Liver (tissue), 3 donors: Measurements from ENCODE around the gene PDE2A.

Experiments
- CTCF ChIP-seq: fragments of 150-350 bp; IDR thresholded peaks from 2 replicates; pipeline ENCODE4 v1.5.1; 2017; ENCODE audit warnings: improper control_type of control experiment, low read depth, low read length; ENCODE audit not compliant: missing input control
- EGR1 ChIP-seq, 2 donors: IDR thresholded peaks; 2 replicates each; pipeline ENCODE4 v1.6.1; 2016 to 2018; ENCODE audit warnings: antibody characterized with exemption in 2 of 2, low read depth in 2 of 2
- FOXA1 ChIP-seq: IDR thresholded peaks from 2 replicates; pipeline ENCODE4 v1.6.1; 2016; ENCODE audit warnings: antibody characterized with exemption
- MAX ChIP-seq: IDR thresholded peaks from 2 replicates; pipeline ENCODE4 v1.6.1; 2016; ENCODE audit warnings: antibody characterized with exemption
- YY1 ChIP-seq: IDR thresholded peaks from 2 replicates; pipeline ENCODE4 v1.6.1; 2016; ENCODE audit warnings: antibody characterized with exemption, mild to moderate bottlenecking
- donor health status: healthy.
- donor health status: healthy.

GRCh38 chr11:72584939-72585597 lies 89.2 kb downstream of the PDE2A start:
- TF ChIP-seq CTCF: no peak
- TF ChIP-seq EGR1 (IDR thresholded peaks at IDR 0.05; ENCODE audit: low read depth in 2 of 2): no peak
- no peak for TF ChIP-seq YY1
- no peak for TF ChIP-seq MAX
- TF ChIP-seq FOXA1: no peak
